HG02763 (cell line): ENCODE results near the gene SPRYD3.
"Not testable (repeated sequence)": the region's sequence is repeated elsewhere in the genome, so short reads cannot be mapped to it uniquely, and the experiment has no call there.

ENCODE experiments used
- ATAC-seq: cut with Tn5 transposase; IDR thresholded peaks from one replicate; pipeline ENCODE4 v1.9.1; 2021; ENCODE audit warnings: mild to moderate bottlenecking, moderate library complexity; ENCODE audit not compliant: unreplicated experiment

The SPRYD3 gene

DNA sequence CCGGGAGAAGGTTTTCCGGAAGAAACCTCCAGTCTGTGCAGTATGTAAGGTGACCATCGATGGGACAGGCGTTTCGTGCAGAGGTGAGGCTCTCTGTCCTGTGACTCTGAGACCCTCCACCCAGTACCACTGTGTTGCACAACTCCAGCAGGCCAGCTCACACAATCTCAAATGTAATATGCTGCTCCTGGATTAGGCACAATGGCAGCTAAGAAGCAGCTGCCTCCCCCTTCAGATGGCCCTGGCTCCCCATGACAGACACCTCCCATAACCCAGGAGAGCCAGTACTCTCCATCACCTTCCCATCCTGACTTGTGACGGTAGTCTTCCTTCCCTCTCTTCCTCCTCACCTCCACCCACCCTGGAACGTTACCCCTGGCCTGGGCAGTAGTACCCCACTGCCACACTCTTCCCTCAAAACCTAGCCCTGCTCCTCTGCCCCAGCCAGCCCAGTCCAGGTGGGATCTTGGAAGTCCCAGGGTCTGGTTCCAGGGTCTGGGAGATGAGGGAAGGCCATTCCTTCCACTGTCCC, 27.2 kb downstream of the SPRYD3 start:
- ATAC-seq = no peak

DNA sequence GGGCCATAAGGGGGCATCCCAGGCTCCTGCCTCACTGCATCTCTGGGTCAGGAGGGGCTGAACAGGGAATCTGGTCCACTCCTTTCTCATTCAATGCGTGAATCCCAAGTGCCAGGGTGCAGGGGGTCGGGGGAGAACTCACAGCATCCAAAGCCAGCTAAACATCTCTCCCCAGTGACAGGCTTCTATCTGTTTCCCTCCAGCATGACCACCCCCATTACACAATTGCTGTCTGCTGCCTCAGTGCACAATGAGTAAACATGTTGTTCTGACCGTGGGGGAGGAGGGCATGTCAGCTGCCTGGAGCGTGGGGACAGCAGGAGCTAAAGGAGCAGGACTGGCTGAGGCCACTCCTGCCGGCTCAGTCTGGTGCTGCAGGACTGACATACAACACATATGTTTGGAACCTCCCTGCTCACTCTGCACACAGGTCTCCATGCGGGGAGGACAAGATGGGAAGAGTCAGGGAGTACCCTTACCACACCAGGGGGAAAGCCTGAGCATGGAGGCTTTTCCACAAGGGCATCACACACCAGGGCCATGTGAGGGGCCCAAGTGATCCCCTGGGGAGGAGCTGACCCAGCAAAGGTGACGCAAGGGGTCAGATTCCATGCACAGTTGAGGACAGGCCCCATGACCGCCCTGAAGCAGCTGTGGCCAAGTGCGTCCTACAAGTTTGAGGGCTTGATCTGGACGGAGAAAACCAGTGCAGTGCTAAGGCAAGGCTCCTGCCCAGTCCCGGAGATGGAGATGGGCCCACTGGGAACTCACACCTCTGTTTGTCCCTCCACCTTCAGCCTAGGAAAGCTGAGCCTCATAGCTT, 27.9 kb downstream of the SPRYD3 start:
- ATAC-seq = no peak

- no peak for ATAC-seq
Observed at GRCh38 chr12:53050426-53051057, 28.6 kb downstream of the SPRYD3 start.

GRCh38 chr12:53049571-53050318, 29.4 kb downstream of the SPRYD3 start, which contains the start of gene TNS2:
TSS of gene TNS2 (plus strand) at chr12:53050065. CDS start at chr12:53050186, 121 bp downstream.
- ATAC-seq = no peak

DNA sequence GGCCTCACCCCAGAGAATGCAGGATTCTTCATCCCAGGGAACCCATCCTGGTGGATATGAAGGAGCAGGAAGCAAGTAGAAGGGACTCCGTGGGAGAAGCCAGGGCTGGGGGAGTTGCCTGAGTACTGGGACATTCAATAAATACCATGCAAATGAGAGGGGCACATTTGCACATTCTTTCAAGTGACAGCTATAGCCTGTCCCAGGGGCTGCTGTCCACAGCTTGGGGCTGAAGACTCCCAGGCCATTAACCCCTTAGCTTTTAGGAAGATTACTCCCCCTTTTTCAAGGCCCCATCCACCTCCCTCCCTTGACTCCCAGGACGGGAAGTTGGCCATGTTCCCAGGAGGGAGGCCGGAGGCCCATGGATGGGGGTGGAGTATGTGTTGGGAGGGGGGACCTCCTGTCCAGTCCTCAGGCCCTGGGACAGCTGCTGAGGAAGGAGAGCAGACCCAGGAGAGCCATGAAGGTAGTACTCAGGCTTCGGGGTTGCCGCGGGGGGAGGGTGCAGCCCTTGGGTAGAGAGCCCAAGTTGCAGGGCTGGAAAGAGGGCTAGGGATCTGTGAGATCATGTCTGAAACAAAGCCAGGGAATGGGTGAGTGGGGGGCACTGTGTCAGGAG, 30.3 kb downstream of the SPRYD3 start:
- no peak for ATAC-seq

DNA sequence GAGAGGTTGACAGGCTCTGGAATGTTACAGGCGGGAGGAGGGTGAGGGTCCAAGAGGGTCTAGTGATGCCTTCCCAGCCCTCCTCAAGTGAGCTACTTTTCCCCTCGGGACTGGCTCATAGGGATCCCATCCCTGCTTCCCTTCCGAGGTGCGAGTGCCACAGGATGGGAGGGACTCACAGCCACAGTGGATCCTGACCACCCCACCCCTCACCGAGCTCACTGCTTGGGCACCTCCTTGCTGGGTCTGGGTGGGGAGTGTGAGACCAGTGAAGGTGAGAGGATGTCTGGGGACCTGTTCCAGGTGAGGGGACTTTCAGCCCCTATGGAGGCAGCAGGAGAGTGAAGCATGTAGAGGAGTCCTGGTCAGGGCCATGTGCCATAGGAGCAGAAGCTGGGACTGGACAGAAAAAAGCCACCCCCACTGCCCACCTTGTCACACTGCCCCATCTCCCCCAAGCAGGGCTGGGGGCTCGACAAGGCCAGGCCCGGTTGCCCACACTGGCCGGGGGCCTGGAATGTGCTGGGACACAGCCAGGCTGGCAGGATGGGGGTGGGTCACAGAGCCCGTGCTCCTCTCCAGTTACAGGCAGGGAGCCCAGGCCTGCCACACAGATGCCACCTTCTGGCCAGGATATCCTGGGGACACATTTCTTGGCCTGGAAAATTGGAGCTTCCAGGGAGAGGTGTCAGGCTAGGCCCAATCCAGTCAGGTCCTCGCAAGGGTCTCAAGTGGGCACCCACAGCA, 31.0 kb downstream of the SPRYD3 start:
- ATAC-seq = no peak

- ATAC-seq = peak; percentile 72
Observed at GRCh38 chr12:53047221-53048032, 31.8 kb downstream of the SPRYD3 start.

DNA sequence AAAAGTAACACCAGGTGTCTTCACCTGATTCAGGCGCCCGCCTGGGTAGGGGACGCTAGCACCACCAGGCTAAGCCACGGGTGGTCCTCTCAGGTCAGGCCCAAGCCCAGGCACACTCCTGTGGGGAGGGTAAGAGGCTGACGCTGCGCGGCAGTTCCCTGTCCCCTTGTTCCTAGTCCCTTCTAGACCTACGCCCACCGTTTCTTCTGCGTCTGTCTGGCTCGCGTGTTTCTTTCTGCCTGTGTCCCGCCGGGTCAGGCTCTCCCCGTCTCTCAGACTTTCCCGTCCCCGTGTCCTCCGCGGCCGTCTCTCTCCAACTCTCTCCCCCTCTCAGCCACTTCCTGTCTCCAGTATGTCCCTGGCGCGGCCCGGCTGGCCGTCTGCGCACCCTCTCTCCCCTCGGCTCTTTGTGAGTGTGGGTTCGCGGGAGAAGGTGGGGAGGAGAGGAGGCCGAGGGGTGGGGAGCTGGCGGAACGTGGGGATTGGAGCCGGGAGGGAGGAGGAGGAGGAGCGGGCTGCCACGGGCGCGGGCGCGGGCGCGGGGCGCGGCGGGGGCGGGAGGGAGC, 32.5 kb downstream of the SPRYD3 start:
- peak; percentile 29 for ATAC-seq

GRCh38 chr12:53045696-53046045, 33.5 kb downstream of the SPRYD3 start:
- no peak for ATAC-seq

GRCh38 chr12:53044896-53045695, 34.1 kb downstream of the SPRYD3 start:
- no peak for ATAC-seq

- ATAC-seq = no peak
Observed at GRCh38 chr12:53044052-53044581, 35.1 kb downstream of the SPRYD3 start.

- ATAC-seq = no peak
Observed at GRCh38 chr12:53042607-53043454, 36.4 kb downstream of the SPRYD3 start.

GRCh38 chr12:53039851-53040250, 39.3 kb downstream of the SPRYD3 start:
- ATAC-seq = no peak

DNA sequence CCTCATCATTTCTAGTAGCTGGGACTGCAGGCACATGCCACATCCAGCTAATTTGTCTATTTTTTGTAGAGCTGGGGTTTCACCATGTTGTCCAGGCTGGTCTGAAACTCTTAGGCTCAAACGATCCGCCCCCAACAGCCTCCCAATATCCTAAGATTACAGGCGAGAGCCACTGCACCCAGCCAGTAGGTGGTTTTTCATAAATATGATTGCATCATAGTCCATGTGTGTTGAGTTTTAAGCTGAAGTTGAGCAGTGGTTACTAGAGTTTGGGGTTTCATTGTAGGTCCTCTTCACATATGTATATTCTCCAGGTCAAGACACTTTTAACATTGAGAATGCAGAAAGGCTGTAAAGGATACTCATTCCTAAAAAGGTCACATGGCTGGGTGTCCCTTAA, 42.4 kb downstream of the SPRYD3 start:
- ATAC-seq = no peak

- ATAC-seq = no peak
Observed at GRCh38 chr12:53034459-53034858, 44.7 kb downstream of the SPRYD3 start.

DNA sequence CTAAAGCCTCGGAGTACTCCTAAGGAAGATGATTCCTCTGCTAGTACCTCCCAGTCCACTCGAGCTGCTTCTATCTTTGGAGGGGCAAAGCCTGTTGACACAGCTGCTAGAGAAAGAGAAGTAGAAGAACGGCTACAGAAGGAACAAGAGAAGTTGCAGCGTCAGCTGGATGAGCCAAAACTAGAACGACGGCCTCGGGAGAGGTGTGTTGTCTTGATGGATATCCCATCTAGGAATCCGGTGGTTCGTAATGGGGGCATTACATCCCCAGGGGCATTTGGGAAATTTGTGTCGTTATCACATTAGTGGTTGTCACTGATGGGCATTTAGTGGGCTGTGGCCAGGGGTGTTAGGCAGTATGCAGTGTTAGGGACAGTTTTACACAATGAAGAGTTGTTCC, 45.4 kb downstream of the SPRYD3 start:
- not testable (repeated sequence) for ATAC-seq

DNA sequence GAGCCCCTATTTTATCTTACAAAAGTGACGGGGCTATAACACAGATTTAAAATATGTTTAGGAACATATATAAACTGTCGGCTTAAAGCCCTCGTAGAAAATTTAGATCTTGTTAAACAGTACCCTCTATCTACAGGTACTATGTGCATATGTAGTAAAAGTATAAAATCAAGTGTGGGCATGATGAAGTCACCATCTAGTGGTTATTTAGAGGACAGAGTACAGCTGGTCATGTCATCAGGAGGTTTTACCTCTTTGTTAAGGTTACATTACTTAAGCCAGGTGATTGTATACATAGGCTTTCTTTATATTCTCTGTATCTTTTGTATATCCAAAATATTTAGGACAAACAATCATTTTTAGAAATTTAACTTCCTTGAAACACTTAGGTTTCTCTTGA, 47.6 kb downstream of the SPRYD3 start:
- ATAC-seq = no peak
